ENCODE data around the gene LRMDA. TPM values are rescaled to one million over a fixed set of nuclear protein-coding genes. Genes with fewer than 3 reads are reported as not detected.

LRMDA gene
- total and polyA plus RNA-seq, 2 of the 8 experiments (the other 6 are each of a cell fraction or from before 2014, with no cell fraction given) = 0.86 to 2.8 TPM

DNA sequence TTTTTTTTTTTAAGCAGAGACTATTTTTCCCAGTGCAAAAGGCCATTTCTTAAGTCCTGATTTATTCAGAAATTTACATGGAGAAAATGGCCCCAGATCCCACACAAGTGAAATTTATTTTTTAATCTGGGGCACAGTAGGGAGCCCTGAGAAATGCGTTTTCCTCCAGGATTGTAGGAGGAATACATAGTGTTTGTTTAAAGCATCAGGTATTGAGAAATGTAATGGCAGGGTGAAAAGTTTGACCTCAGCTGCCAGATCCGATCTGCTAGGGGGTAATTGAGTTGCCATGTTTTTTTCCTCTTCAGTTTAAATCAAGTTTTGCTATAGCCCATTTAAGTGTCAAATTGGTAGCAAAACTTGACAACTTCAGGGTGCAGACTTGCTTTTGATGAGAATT lies 110.0 kb downstream of the LRMDA start:
- H3K27ac ChIP-seq (ENCODE audit: low read depth, low read length) = no peak overlapping the region
- no peaks in the 10 kb centered on the region for H3K27me3 ChIP-seq (replicated peaks in 1 of 4; ENCODE audit: control insufficient read depth in 3 of 4, extremely low read depth in 1 of 4, insufficient read depth in 3 of 4, low read length in 3 of 4)
- POLR2A ChIA-PET (ENCODE audit: partially characterized antibody) = interaction anchor here (0.6 kb wide), 1 partner anchor 457 kb away, joined by 3 read pairs; no protein-coding TSS in a partner anchor

More for the DNA sequence above, 110.0 kb downstream of the LRMDA start:
- Histone ChIP-seq H3K4me1 (replicated peaks in 1 of 4; ENCODE audit: control insufficient read depth in 3 of 4, insufficient read depth in 4 of 4, low read length in 3 of 4) (peaks cover 1 to 22% (median 10%) of the 10 kb centered on the region in 4 experiments; a peak in 4 of 7 replicates), H2BK120ac (replicated peaks; ENCODE audit: low read depth, low read length) (no peak overlapping the region), H3K18ac (ENCODE audit: extremely low read depth, low read length) (no peak overlapping the region), H2BK15ac (ENCODE audit: low read length) (no peak overlapping the region), H3K79me2 (ENCODE audit: control insufficient read depth in 1 of 2, insufficient read depth in 2 of 2, low read length in 2 of 2) (no peaks in the 10 kb centered on the region), H2AK5ac (ENCODE audit: low read depth, low read length) (no peak overlapping the region), H2BK5ac (ENCODE audit: low read depth, low read length) (no peak overlapping the region), H3K56ac (replicated peaks; ENCODE audit: insufficient read length, low read depth, low read length) (no peak overlapping the region), H3K79me1 (ENCODE audit: low read depth, low read length) (no peaks in the 10 kb centered on the region), H4K20me1 (replicated peaks in 1 of 2; ENCODE audit: control insufficient read depth in 1 of 2, insufficient read depth in 2 of 2, low read length in 2 of 2) (no peaks in the 10 kb centered on the region), H3K14ac (ENCODE audit: insufficient read length) (no peak overlapping the region), H3K9me3 (ENCODE audit: insufficient read depth in 2 of 2, low read depth in 1 of 2, low read length in 1 of 2) (no peaks in the 10 kb centered on the region), H3K36me3 (ENCODE audit: control insufficient read depth in 2 of 4, insufficient read depth in 4 of 4, low read length in 3 of 4) (no peaks in the 10 kb centered on the region), H3K9ac (replicated peaks in 1 of 4; ENCODE audit: extremely low read depth in 1 of 4, low read depth in 3 of 4, low read length in 3 of 4) (no peak overlapping the region), H3K23me2 (ENCODE audit: low read depth, low read length) (no peaks in the 10 kb centered on the region), H3K4ac (replicated peaks; ENCODE audit: insufficient read length, low read depth, low read length) (no peak overlapping the region), H3K4me3 (ENCODE audit: extremely low read depth in 1 of 4, insufficient read depth in 2 of 4, low read depth in 3 of 4, low read length in 4 of 4) (no peak overlapping the region; a peak in 1 of 8 replicates), H2BK12ac (ENCODE audit: low read depth, low read length) (no peak overlapping the region), H2AFZ (ENCODE audit: low read length) (no peak overlapping the region), H4K5ac (ENCODE audit: insufficient read length, low read depth, low read length) (no peak overlapping the region), H2BK20ac (ENCODE audit: low read length) (no peak overlapping the region), H3K4me2 (ENCODE audit: insufficient read depth in 1 of 2, low read depth in 2 of 2, low read length in 2 of 2) (no peak overlapping the region), H4K91ac (replicated peaks; ENCODE audit: insufficient read length, low read length) (no peak overlapping the region), H4K8ac (ENCODE audit: extremely low read depth, insufficient read depth, low read length) (no peak overlapping the region), H3K23ac (ENCODE audit: insufficient read length) (no peak overlapping the region)
- CTCF ChIA-PET (ENCODE audit: partially characterized antibody) = interaction anchor here (0.5 to 1.2 kb wide), 2 partner anchors 11 to 60 kb away, joined by 3 read pairs; no protein-coding TSS in a partner anchor
- DNase-seq (ENCODE audit: low read depth in 1 of 2, low spot score in 2 of 2) = no peak
- no peak for TF ChIP-seq HDAC2 (IDR thresholded peaks at IDR 0.05; ENCODE audit: borderline replicate concordance in 1 of 2, low read depth in 2 of 2, low read length in 2 of 2)
- TF ChIP-seq CREB1 (IDR thresholded peaks at IDR 0.05) = no peak
- TF ChIP-seq SIX5 (IDR thresholded peaks at IDR 0.05; ENCODE audit: low read depth, low read length) = no peak
- WGBS, 2 experiments (ENCODE audit: extremely low coverage in 1 of 2, insufficient coverage in 1 of 2, insufficient read length in 1 of 2, insufficient replicate concordance in 2 of 2, low coverage in 1 of 2, low lambda C conversion rate in 2 of 2, missing lambda C conversion rate in 1 of 2) = 48% methylated on average over 2 of the region's 2 CpGs; no CpG with 5 or more reads in 1 of the 2 experiments
- FAIRE-seq = no peak
